GM21619 (cell line): ENCODE data around the gene SYCE1L.
"Not testable (repeated sequence)": the region's sequence is repeated elsewhere in the genome, so short reads cannot be mapped to it uniquely, and the experiment has no call there.

Experiments
- ATAC-seq: cut with Tn5 transposase; IDR thresholded peaks from one replicate; pipeline ENCODE4 v1.9.1; 2021; ENCODE audit not compliant: unreplicated experiment

Gene SYCE1L

GRCh38 chr16:77242471-77242870 is 43.3 kb downstream of the SYCE1L start:
- ATAC-seq, result not testable (repeated sequence)

DNA sequence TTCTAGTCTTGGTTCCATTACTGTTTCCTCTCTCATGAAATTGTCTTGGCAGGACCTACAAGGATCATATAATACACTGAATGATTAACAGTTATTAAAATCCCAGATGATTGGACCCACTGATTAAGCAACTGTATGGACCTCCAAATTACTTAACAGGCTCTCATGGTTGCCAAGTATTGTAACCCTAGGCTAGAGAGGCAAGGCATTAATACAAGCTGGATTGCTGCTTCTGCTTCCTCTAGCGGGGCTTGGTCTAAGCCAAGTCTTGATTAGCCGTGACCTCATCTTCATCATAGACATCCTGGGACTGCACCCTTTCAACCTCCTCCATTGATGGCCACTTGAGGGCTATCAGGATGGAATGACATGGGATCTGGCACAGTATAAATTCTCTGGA is 46.9 kb downstream of the SYCE1L start:
- no peak for ATAC-seq

GRCh38 chr16:77250400-77250799 is 51.2 kb downstream of the SYCE1L start:
- ATAC-seq, result no peak
